T-helper 22 cell (primary cell): ENCODE results near the gene HSF2.

Experiments used
- DNase-seq: peaks from one replicate; pipeline ENCODE4 v3.0.0-alpha.2; 2020; ENCODE audit warnings: low read depth

Gene HSF2, protein sequence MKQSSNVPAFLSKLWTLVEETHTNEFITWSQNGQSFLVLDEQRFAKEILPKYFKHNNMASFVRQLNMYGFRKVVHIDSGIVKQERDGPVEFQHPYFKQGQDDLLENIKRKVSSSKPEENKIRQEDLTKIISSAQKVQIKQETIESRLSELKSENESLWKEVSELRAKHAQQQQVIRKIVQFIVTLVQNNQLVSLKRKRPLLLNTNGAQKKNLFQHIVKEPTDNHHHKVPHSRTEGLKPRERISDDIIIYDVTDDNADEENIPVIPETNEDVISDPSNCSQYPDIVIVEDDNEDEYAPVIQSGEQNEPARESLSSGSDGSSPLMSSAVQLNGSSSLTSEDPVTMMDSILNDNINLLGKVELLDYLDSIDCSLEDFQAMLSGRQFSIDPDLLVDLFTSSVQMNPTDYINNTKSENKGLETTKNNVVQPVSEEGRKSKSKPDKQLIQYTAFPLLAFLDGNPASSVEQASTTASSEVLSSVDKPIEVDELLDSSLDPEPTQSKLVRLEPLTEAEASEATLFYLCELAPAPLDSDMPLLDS

DNA sequence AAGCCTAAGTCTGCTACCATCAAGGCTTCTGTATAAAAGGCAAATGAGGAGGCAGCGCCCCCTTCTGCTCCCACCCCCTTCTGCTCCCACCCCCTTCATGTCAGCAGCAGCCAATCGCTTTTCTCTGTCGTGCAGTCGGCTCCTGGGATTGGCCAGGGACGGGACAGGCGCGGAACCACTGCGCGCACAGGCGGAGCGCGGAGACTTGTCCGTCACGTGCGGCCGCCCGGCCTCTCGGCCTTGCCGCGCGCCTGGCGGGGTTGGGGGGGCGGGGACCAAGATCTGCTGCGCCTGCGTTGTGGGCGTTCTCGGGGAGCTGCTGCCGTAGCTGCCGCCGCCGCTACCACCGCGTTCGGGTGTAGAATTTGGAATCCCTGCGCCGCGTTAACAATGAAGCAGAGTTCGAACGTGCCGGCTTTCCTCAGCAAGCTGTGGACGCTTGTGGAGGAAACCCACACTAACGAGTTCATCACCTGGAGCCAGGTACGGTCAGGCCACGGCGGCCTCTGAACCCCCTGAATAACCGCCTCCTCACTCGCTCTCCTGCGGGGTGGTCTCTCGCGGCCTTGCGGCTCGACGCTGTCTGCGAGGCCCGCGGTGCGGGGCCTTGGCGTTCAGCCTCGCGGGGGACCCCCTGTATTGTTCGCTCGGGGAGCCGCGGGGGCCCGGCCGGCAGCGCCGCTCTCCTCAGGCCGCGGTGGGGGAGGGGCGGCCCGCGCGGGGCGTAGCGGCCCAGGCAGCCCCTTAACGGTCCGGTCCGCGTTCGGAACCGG, at the start of gene HSF2:
Gene HSF2 (plus strand): TSS at position 305 of the 773 bp plus-strand sequence. CDS start 86 bp downstream, at position 391.
- DNase-seq, result peak; percentile 92

DNA sequence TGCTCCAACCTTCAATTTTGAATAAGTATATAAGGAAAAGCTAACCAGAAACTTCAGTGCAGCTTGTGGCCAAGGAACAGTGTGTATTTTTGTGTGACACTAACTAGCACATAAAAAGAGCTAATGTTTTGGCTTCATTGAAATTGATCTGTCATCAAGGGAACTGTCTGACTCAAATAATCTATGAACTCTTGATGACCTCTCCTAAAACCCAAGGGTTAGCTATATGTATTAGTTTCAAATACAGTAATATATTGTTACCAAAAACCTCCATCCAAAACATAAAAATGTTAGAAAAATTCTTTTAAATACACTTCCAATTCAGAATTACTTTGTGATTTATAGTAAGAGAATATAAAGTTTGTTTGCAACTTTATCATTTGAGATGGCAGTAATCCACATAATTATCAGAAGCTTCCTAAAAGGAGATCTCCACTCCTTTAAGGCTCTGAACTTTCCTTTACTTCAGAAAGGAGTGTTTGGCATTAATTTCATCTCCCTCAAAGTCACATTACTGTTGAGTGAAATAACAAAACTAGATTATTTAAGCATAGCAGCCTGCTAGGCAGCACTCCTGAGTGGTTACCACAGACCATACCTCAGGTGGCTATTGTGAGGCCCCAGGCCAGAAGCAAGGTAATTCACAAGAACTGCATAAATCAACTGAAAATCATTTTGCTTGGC, 46.3 kb upstream of the HSF2 start:
- no peak for DNase-seq

DNA sequence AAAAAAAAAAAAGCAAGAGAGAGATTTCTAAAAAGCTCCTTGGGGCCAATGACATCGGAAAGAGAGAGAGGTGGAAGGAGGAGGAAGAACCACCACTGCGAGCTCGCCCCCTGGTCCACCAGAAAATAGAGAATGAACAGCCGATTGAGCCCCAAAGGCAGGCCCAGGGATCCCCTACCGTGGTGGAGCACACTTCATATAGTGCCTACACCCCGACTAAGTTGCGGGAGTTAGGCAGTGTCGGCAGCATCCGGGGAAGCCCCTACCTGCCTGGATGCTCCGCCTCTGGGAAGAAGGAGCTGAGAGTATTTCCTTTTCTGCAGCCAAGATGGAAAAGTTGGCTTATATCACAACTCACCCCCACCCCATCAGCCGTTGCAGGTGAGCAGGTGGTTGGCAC, 38.6 kb upstream of the HSF2 start:
- no peak for DNase-seq

DNA sequence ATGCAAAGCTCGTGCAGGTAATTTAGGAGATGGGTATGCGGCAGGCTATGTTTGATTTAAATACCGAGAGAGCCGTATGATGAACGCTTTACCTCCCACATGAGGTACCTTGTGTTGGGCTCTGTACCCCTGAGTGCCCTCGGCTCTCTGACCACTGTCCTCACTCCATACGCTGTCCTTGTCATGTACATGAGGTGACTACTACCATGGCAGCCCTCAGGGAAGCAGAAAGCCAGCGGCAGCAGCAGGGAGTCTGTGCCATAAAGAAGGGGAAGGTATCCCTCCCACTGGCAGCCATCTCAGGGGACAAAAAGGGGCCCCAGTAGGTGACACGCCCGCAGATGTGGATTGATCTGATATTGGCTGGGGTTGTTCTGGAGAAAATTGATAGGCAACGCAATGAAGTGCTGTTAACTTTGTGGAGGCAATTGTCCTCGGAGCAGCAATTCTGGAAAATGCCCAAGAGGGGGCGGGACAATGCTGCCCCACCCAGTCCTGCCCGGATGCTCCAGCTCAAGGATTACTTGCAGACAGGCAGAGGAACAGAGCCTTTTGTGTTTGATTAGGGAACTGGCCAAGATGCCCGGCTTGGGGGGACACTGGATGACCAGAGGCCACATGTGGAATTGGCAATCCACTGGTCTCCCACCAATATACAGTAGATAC, 38.0 kb upstream of the HSF2 start:
- DNase-seq, result no peak

DNA sequence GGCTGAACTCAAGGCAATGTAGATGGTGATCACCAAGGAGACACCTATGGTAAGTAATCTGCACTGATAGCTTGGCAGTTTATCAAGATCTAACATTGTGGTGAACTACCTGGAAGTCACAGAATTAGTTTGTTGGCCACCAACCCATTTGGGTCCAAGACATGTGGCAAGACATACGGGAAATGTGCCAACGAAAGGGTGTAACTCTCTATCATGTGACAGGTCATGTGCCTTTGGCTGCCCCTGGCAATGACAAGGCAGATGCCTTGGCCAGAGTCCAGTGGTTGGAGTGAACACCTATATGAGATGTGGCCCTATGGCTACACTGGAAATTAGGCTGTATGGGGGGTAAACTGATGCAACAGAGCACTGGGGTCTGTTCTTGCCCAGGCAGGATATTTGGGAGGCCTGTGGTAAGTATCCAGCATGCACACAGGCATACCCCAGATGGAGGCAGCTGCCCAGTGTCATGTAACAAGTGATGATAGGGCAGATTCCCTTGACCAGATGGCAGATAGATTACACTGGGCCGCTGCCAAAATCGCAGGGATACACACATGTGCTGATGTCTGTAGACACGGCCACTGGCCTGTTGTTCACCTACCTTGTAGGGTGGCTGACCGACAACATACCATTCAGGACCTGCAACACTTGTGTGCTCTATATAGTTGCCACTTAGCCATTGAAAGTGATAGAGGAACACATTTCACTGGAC, 35.5 kb upstream of the HSF2 start:
- DNase-seq, result no peak

DNA sequence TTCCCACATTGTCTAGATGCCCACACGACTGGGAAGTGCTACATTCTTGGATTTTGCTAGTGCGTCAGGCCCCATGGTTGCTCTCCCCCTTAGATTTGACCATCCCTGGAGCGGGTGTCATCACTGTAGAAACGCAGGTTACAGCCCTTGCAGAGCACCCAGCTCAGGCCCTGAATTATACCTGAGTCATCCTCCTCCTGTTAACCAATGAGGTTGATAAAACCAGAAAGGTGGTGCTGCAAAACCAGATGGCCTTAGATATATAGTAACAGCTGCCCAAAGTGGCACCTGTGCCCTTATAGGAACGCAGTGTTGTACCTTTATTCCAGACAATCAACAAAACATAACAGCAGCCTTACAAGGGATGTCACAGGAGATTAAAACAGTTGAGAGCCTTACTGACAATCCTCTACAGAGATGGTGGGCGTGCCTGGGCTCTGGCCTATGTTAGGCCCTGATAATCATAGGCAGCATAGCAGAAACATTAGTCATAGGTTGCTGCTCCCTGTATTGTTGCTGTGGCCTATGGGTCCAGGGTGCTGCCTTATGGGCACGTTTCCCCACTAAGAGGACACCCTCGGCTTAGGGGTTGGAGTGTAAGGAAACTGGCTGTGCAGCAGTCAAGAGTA, 33.6 kb upstream of the HSF2 start:
- DNase-seq, result no peak

DNA sequence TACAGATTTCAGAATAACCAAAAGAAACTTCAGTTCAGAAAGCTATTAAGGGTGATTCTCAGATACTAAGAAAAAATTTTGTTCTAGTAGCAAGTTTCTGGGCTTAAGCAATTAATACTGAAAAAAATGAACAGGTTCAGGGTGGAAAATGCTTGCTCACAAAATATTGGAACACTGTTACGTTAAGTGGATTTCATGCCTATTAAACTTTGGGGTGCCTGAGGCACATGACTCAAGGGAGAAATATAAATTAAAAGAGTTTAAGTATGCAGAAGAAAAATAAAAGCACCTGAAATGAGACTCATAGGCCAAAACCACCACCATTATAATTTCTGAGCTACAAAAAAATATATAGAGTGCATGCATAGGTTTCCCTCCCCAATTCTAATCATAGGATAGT, 32.3 kb upstream of the HSF2 start:
- DNase-seq, result no peak

DNA sequence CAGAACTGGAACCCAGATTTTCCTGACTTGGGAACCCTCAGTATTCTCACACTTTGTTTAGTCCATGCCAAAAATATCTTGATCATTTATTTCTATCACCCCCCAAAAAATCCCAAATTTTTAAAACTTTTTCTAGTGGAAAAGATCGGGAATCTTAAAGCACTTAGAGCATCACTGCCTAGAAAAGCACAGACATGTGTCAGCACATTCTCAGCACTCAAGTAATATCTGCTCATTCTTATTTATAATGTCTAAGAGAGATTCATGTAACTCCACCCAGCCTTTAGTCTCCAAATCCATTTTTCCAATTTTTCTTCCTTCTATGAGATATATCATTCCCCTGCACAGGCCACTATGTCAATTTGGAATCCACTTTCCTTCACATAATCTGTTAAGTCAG, 29.9 kb upstream of the HSF2 start:
- DNase-seq, result no peak

DNA sequence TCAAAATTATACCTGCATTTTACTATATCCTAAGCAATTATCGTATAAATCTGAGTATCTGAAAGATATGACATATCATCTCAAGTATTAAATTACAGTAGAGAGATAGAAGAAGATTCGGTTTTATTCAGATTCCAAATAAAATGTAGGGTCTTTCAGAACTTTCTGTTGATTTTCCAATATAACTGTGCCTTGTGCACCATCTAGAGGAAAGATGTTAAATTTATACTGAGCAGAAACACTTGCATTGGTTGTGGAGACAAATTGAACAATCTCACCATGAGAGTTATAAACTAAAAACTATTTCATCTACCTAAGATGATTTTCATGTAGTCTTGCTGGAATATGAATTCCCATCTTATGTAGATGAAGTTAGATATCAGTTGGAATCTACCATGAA, 26.8 kb upstream of the HSF2 start:
- DNase-seq, result no peak

DNA sequence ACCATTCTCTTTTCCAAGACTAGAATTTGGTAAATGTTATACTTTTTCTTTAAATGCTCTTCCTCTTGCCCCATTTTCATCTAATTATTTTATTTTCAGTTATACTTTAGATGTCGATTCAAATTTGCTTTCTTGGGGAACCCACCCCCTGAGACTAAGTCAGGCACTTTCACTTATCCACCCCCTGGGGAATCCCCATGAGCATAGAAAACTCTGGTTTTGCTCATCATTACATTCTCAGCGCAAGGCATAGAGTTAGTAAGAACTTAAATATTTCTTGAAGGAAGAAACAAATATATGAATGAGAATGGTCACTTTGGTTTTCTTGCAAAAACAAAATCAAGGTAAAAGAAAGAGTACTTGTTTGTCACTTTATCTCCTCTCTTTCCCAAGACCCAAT, 25.1 kb upstream of the HSF2 start:
- DNase-seq, result no peak

DNA sequence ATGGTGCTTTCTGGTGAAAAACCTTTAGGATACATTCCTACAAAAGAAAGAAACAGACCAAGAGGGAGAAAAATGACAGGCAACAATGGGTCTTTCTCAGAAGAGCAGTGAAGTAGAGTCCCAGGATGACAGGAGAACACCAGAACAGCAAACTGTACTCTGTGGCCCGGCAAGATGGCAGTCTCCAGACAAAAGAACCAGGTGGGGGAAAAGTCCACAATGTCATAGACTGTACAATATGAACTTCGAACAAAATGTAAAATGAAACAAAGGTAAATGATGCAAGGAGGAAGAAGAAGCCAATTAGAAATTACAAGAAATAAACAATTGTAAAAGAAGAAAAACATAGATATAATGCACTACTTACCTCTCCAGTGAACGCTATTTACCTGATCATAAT, 23.2 kb upstream of the HSF2 start:
- no peak for DNase-seq

DNA sequence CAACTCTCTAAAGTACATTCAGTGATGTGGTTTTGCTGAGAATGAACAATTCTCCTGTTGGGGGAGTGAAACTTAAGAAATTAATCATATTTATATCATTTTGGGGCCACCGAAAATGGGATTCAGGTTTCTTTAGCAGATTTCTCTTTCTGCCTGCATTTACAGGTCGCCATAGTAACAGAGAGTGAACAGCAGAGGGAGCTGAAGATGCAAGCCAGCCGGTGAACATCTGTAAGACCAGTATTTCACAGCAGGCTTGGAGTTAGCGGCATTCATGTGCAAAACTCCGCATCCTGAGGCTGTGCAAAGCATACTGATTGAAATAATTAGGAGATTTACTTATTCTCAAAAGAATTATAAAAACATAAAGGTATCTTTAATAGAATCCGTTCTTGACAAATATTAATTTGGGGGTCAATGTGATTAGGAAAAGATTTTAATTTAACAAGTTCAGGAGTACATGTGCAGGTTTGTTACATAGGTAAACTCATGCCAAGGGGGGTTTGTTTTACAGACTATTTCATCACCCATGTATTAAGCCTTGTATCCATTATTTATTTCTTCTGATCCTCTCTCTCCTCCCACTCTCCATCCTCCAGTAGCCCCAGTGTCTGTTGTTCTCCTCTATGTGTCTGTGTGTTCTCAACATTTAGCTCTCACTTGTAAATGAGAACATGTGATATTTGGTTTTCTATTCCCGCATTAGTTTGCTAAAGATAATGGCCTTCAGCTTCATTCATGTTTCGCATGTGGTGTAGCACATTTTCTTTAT, 17.8 kb upstream of the HSF2 start:
- peak; percentile 11 for DNase-seq

DNA sequence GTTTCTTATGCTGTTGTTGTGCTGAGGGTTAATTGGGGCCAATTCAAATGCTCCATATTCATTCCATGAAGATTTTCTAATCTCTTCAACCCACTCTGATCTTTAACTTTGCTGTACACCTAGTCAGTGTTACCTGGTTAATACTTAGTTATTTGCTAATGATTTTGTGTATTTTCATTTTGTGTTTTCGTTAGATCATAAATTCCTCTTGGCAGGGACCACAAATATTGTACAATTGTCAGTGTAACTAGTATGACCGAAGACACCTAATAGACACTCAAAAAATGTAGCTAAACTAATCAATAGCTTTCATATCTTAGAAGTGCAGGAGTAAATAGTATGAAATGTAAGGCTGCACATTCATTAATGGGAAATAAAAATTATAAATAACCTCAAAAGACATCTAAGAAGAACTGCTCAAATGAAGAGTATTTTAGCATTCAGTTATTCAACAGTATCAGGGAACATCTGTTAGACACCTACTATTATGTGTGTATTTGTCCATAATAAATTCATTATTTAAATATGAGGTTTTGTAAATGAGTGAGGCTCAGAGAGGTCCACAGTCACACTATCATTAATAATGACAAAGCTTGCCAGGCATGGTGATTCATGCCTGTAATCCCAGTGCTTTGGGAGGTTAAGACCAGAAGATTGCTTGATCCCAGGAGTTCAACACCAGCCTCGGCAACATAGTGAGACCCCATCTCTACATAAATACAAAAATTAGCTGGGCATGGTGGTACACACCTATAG, 13.4 kb upstream of the HSF2 start:
- DNase-seq, result no peak

DNA sequence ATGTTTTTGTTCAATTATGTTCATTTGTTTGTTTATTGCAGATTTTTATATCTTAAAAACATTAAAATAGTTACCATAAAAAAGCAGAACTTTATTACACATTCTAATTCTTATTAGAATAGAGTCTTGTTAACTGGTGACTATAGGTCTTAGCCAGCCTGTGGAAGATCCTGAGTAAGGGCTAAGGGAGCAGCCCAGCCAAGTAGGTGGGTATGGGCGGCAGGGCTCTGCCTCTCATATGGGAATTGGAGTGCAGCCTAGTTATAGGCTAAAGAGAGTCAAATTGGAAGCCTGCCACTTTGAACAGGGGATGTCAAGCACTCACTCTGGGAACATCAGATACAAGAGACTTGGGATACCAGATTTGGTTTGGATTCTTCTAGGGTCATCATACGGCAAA, 10.5 kb upstream of the HSF2 start:
- DNase-seq, result no peak

DNA sequence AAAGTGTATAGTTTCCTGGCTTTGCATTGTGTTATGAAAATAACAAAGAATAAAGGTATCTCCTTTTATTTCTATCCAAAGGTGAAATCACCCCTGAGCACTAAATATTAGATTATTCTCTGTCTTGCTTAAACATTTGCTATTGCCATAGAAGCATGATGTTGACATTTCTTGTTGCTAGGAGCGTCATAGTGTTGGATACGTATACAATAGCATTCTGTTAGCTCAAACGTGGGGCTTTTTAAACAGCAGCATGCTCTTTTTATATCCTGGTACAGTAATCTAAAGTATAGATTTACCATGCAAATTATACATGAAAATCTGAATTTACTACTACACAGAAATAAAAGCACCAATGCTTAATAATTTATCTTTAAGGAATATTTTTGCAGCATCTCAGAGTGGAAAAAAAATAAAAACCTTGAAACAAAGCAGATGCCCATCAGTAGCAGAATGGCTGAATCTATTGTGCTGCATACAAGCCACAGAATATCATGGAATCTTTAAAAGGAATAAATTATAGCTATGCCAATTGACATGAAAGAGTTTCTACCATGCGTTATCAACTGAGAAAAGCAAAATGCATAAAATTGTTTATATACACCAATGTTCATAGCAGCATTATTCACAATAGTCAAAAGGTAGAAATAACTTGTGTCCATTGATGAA, 9.6 kb upstream of the HSF2 start:
- no peak for DNase-seq

DNA sequence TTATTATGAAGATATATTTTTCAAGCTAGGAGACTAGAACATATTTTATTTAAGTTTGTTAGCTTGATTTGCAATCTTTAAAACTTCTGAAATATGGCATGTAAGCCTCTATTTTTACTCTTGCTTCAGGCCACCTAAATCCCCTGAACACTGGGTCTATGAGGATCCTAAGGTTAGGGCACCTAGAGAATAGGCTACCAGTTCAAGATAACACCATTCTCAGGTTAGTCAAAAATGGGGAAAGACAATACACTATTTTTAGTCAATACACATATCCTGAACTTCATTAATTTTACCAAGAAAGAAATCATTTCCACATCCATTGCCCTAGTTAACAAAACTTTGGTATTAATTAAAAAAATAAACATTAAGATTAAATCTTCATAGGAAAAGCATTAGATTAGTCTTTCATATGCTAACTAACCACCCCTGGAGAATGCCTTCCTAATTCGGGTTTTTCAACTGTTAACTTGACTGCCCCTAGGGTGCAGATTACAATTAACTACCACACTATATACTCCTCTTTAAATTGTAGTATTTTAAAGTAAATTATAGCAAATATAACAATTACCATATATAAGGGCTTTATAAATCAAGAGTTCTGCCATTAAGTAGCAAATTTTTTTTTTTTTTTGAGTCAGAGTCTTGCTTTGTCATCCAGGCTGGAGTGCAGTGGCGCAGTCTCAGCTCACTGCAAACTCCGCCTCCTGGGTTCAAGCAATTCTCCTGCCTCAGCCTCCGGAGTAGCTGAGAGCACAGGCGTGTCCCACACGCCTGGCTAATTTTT, 6.7 kb upstream of the HSF2 start:
- no peak for DNase-seq

DNA sequence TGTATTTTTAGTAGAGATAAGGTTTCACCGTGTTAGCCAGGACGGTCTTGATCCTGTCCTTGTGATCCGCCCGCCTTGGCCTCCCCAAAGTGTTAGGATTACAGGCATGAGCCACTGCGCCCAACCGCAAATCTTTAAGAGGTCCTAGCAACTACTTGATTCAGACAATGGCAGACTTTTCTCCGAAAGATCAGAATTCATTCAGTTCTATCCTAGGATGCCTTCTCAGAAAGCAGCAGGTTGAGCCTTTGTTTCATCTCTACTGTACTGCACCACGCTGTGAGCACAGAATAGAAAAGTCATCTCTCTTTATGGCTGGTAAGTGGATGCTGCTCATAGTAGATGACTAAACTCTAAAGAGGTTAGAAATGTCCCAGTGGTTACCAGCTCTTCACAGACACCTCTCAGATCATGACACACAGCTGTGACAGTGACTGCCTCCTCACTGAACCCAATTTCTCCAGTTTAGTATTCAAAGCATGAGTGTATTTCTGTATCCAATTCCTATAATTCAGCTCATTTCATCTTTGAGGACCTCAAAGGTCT, 6.0 kb upstream of the HSF2 start:
- no peak for DNase-seq

DNA sequence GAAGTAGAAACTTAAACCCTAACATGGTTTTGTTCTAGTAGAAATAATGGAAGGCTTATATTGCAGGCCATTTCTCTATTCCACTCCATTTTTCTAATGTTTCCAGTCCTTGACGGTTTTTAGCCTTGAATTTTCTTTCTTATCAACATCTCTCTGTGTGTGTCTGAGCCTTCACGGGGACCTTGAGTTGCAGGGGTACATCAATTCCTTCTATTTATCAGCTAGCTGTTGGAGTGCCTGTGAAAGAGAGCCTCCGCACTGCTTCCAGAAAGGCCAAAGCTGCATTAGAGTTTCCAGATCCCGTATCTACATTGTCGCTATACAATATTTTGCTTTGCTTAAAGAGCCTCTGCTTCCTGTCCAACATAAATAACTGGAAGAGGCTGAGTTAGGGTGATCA, 5.4 kb upstream of the HSF2 start:
- no peak for DNase-seq
